Left lung (tissue), 10 donors: Measurements from ENCODE around the gene B3GALT6. TPM values are rescaled to one million over a fixed set of nuclear protein-coding genes. Genes with fewer than 3 reads are reported as not detected.

Experiments
- ATAC-seq: fragments of 200-7000 bp; cut with Tn5 transposase; one replicate; pipeline ENCODE4 v1.9.1; 2020; ENCODE audit warnings: moderate library complexity
- DNase-seq, 4 donors: peaks; one replicate each; pipeline ENCODE4 v3.0.0-alpha.2; 2013 to 2020
- H3K27ac ChIP-seq, 2 donors: fragments of 200-600 bp; sonication (generic) in 1 of 2; one replicate each; pipeline versions ENCODE4 v1.5.0 to v1.8.0; 2020 to 2021
- H3K27me3 ChIP-seq, 2 donors: fragments of 200-600 bp; sonication (generic) in 1 of 2; one replicate each; pipeline versions ENCODE4 v1.5.0 to v1.8.0; 2020 to 2021
- H3K36me3 ChIP-seq, 2 donors: fragments of 200-600 bp; sonication (generic) in 1 of 2; one replicate each; pipeline versions ENCODE4 v1.5.0 to v1.8.0; 2020 to 2021
- H3K4me1 ChIP-seq, 2 donors: fragments of 200-600 bp; one replicate each; pipeline ENCODE4 v1.8.0; 2021
- H3K4me3 ChIP-seq, 2 donors: fragments of 200-600 bp; sonication (generic) in 1 of 2; one replicate each; pipeline versions ENCODE4 v1.5.0 to v1.8.0; 2020 to 2021; ENCODE audit warnings: mild to moderate bottlenecking in 1 of 2
- H3K9me3 ChIP-seq, 2 donors: fragments of 200-600 bp; sonication (generic) in 1 of 2; one replicate each; pipeline versions ENCODE4 v1.5.0 to v1.8.0; 2020 to 2021
- intact Hi-C, 2 donors: fragments of 100-400 bp; cut with DNase I; formaldehyde crosslinking; loops; one replicate each; pipeline versions ENCODE4 v1.11.2 to v1.14.2; 2022
- polyA plus RNA-seq, 6 donors: library from polyadenylated mRNA; unstranded; fragments of 120-200 nt; gene quantifications; one replicate each; pipeline ENCODE4 v1.2.1, GENCODE V29; 2013; ENCODE audit not compliant: insufficient read length in 6 of 6
- total RNA-seq, 2 donors: library from RNA; stranded (reverse); fragmentation: NEBNext Ultra II Directional; extraction: Animal tissue kit (Norgen Biotek cat#: 25700); gene quantifications; one replicate each; pipeline ENCODE4 v1.2.1, GENCODE V29; 2021
- TF ChIP-seq, protein P1 (sequence below), 2 donors: fragments of 200-600 bp; sonication (generic) in 1 of 2; IDR thresholded peaks; one replicate each; pipeline versions ENCODE4 v1.5.0 to v1.8.0; 2021; ENCODE audit warnings: antibody characterized with exemption in 2 of 2
- donor health status: DM: no; HTN: yes; CAD: no.
- donor health status: DM: no; HTN: no; CAD: no.

B3GALT6 gene
- total and polyA plus RNA-seq, 8 donors = 12.6 to 25.2 (median 17.8) TPM

GRCh38 chr1:1255611-1256010 lies 23.6 kb downstream of the B3GALT6 start:
- no peak for ATAC-seq

DNA sequence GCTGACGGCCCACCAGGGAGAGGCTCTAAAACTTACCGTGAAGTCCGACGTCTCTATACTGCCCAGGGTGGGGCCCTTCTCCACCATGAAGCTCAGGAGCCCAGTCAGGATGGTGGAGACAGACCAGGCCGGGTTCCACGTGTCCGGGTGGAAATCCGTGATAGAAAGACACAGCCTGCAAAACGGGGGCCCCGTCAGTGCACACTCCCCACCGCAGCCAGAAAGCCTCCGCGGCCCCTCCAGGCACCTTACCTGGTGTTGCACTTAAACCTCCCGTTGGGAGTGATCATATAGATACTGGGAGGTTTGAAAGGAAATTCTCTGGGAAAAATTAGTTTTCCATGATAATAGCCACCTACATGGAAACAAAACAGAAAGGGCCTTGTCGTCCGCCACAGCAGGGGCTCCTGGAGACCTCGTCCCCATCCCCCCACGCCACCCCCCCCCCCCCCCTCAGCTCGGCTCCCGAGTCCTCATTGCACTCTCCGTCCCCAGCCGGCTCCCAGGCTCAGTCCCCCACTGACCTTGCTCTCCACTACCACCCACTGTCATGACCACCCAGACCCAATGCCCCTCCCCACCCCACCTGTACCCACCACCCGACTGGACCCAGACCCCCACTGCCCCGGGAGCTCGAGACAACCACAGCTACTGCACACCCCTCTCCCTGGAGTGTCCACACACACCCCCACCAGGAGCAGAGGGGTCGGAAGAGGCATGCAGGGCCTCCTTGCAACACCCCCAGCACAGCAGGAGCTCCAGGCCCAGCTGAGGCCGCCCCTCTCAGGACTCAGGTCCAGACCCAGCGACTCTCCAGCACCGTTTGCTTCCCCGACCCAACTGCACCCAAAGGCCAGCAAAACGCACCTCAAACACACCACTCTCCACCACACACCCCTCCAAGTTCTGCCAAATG lies 25.2 kb downstream of the B3GALT6 start:
- Histone ChIP-seq H3K27me3 (no peaks in the 10 kb centered on the region), H3K36me3 (peaks cover 0 to 87% of the 10 kb centered on the region in 2 donors), H3K4me3 (no peak overlapping the region), H3K4me1 (peaks cover 0 to 7% of the 10 kb centered on the region in 2 donors), H3K27ac (no peak overlapping the region), H3K9me3 (no peaks in the 10 kb centered on the region)
- TF ChIP-seq, protein P1, sequence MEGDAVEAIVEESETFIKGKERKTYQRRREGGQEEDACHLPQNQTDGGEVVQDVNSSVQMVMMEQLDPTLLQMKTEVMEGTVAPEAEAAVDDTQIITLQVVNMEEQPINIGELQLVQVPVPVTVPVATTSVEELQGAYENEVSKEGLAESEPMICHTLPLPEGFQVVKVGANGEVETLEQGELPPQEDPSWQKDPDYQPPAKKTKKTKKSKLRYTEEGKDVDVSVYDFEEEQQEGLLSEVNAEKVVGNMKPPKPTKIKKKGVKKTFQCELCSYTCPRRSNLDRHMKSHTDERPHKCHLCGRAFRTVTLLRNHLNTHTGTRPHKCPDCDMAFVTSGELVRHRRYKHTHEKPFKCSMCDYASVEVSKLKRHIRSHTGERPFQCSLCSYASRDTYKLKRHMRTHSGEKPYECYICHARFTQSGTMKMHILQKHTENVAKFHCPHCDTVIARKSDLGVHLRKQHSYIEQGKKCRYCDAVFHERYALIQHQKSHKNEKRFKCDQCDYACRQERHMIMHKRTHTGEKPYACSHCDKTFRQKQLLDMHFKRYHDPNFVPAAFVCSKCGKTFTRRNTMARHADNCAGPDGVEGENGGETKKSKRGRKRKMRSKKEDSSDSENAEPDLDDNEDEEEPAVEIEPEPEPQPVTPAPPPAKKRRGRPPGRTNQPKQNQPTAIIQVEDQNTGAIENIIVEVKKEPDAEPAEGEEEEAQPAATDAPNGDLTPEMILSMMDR (IDR thresholded peaks at IDR 0.05) = no peak
- DNase-seq = no peak
- intact Hi-C loops = no loop called here
- ATAC-seq = no peak

More at GRCh38 chr1:1255611-1256010, 23.6 kb downstream of the B3GALT6 start:
- H3K4me1 ChIP-seq = no peaks in the 10 kb centered on the region
- H3K9me3 ChIP-seq = no peaks in the 10 kb centered on the region
- no peak overlapping the region for H3K27ac ChIP-seq
- DNase-seq = no peak
- TF ChIP-seq, protein P1 (IDR thresholded peaks at IDR 0.05) = no peak
- no peaks in the 10 kb centered on the region for H3K27me3 ChIP-seq
- H3K36me3 ChIP-seq = peaks cover 0 to 76% of the 10 kb centered on the region in 2 donors
- no peak overlapping the region for H3K4me3 ChIP-seq
- intact Hi-C loops = no loop called here

DNA sequence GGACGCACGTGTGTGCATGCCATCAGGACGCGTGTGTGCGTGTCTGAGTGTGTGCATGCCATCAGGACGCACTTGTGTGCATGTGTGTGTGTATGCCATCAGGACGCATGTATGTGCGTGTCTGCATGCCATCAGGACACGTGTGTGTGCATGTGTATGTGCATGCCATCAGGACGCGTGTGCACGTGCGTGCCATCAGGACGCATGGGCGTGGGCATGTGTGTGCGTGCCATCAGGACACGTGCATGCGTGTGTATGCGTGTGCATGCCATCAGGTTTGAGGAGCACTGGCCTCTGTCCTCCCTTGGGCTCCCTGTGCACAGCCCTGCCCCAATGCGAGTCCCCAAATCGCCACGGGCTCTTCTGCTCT lies 27.1 kb downstream of the B3GALT6 start:
- H3K4me1 ChIP-seq = peaks cover 0 to 7% of the 10 kb centered on the region in 2 donors
- no peak overlapping the region for H3K27ac ChIP-seq
- H3K27me3 ChIP-seq = no peaks in the 10 kb centered on the region
- TF ChIP-seq, protein P1 (IDR thresholded peaks at IDR 0.05) = no peak
- H3K4me3 ChIP-seq = no peak overlapping the region
- ATAC-seq (no peak), DNase-seq (no peak)
- intact Hi-C loops = no loop called here
- H3K36me3 ChIP-seq = peaks cover 0 to 87% of the 10 kb centered on the region in 2 donors
- H3K9me3 ChIP-seq = no peaks in the 10 kb centered on the region

GRCh38 chr1:1259540-1259939 lies 27.5 kb downstream of the B3GALT6 start:
- Histone ChIP-seq H3K4me3 (no peak overlapping the region), H3K9me3 (no peaks in the 10 kb centered on the region), H3K36me3 (peaks cover 0 to 87% of the 10 kb centered on the region in 2 donors), H3K4me1 (peaks cover 0 to 7% of the 10 kb centered on the region in 2 donors), H3K27me3 (no peaks in the 10 kb centered on the region), H3K27ac (no peak overlapping the region)
- TF ChIP-seq, protein P1 (IDR thresholded peaks at IDR 0.05) = no peak
- ATAC-seq (no peak), DNase-seq (no peak)
- intact Hi-C loops = no loop called here

GRCh38 chr1:1259951-1260600 lies 28.0 kb downstream of the B3GALT6 start:
- DNase-seq = no peak
- Histone ChIP-seq H3K9me3 (no peaks in the 10 kb centered on the region), H3K36me3 (peaks cover 0 to 87% of the 10 kb centered on the region in 2 donors), H3K4me3 (no peak overlapping the region), H3K27ac (no peak overlapping the region), H3K27me3 (no peaks in the 10 kb centered on the region), H3K4me1 (peaks cover 0 to 7% of the 10 kb centered on the region in 2 donors)
- no peak for ATAC-seq
- intact Hi-C loops = no loop called here
- TF ChIP-seq, protein P1 (IDR thresholded peaks at IDR 0.05) = no peak
